HG03520 (cell line): ENCODE data around the gene PEX19.

Experiments used
- ATAC-seq: cut with Tn5 transposase; IDR thresholded peaks from one replicate; pipeline ENCODE4 v1.9.1; 2021; ENCODE audit warnings: mild to moderate bottlenecking, moderate library complexity; ENCODE audit not compliant: unreplicated experiment

The PEX19 gene

GRCh38 chr1:160239582-160240299 lies 45.2 kb downstream of the PEX19 start:
- ATAC-seq: no peak

GRCh38 chr1:160238408-160238807 lies 46.5 kb downstream of the PEX19 start:
- no peak for ATAC-seq

- no peak for ATAC-seq
Observed at GRCh38 chr1:160237558-160237957, 47.4 kb downstream of the PEX19 start.

- ATAC-seq: no peak
Observed at GRCh38 chr1:160236806-160237205, 48.1 kb downstream of the PEX19 start.

- no peak for ATAC-seq
Observed at GRCh38 chr1:160232911-160233310, 52.0 kb downstream of the PEX19 start.

GRCh38 chr1:160228431-160228830 lies 56.5 kb downstream of the PEX19 start:
- no peak for ATAC-seq

GRCh38 chr1:160227561-160227960 lies 57.4 kb downstream of the PEX19 start:
- ATAC-seq: no peak

GRCh38 chr1:160227034-160227433 lies 57.9 kb downstream of the PEX19 start:
- ATAC-seq: no peak
